HG03060 (cell line): Measurements from ENCODE around the gene PAQR4.

Experiments
- ATAC-seq: cut with Tn5 transposase; IDR thresholded peaks from one replicate; pipeline ENCODE4 v1.9.1; 2021; ENCODE audit warnings: low read depth, moderate number of reproducible peaks; ENCODE audit not compliant: unreplicated experiment

PAQR4 gene

DNA sequence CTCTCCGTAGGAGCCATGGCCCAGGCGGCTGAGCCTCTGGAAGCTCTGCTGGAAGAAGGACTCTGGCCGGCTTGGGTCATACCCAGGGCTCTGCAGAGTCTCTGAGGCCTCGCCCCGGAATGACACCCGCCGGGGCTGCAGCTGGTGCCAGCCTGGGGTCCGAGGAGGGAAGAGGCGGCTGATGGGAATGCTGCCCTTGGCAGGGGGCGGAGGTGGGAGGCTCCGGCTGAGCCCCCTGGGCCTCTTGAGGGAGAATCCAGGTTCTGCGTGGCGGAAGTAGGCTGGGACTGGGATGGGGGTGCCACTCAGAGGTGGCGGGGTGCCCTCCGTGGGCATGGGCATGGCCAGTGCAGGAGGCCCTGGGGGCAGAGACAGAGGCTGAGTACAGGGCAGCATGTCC is 7.5 kb downstream of the PAQR4 start:
- no peak for ATAC-seq

- ATAC-seq, result no peak
These were observed 8.3 kb downstream of the PAQR4 start for GRCh38 chr16:2977440-2977839.

GRCh38 chr16:2979669-2980226 is 10.6 kb downstream of the PAQR4 start:
- ATAC-seq, result no peak

- ATAC-seq, result no peak
These were observed 11.4 kb downstream of the PAQR4 start, which contains the start of gene PKMYT1 for GRCh38 chr16:2980227-2981176. TSS of gene PKMYT1 (minus strand) at chr16:2980446. CDS start at chr16:2979657, 789 bp downstream.

GRCh38 chr16:2981177-2981898 is 12.2 kb downstream of the PAQR4 start:
- ATAC-seq, result no peak

- no peak for ATAC-seq
These were observed 12.7 kb downstream of the PAQR4 start for GRCh38 chr16:2981899-2982250.

DNA sequence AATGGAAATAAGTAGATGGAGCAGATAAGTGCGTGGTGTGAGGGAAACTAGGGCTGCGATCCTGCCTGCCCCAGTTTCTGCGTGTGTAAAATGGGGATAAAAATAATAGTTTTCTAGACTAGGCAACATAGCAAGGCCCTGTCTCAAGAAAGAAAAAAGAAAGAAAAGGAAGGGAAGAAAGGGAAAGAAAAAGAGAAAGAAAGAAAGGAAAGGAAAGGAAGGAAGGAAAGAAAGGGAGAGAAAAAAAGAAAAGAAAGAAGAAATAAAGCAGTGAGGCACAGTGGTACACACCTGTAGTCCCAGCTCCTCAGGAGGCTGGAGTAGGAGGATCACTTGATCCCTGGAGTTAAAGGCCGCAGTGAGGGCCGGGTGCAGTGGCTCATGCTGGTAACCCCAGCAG is 13.3 kb downstream of the PAQR4 start:
- no peak for ATAC-seq

- ATAC-seq, result no peak
These were observed 14.6 kb downstream of the PAQR4 start for GRCh38 chr16:2983706-2984136.

DNA sequence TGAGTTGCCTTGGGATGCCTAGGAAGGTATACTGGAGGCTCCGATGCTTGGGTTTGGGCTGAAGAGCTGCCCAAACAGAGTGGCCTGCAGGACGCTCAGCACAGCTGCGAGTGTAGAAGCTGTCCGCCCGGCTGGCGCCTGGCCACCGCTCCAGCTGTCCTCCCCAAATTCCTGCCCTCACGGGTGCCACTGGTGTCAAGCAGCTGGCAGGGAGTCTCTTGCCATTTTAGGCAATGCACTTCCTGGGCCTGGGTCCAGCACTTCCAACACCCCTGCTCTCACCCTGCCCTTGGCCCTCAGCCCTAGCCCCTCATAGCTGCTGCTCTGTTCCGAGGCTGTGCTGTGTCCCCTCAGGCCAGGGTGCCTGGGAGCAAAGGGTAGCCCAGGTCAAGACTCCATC is 16.3 kb downstream of the PAQR4 start:
- ATAC-seq, result no peak

DNA sequence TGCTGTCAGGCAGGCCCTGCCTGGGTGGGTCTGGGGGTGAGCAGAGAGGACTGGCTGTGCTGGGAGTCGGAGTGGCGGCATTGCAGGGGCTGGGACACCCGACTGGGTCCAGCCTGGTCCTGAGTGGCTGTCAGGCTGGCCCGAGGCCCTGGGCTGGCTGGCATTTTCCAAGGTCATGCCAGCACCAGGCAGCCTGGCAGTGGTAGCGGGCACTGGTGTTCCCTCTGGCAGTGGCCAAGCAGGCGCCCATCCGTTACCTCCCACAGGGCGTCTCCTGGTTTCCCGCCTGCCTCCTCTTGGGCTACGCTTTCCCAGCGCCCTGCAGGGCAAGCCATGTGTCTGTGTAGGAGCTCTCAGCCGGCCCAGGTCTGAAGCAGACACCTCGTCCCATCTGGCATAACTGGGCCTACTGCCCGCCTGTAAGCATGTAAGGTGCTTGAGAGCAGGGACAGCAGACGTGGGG is 16.8 kb downstream of the PAQR4 start:
- ATAC-seq, result no peak

GRCh38 chr16:2986623-2987188 is 17.6 kb downstream of the PAQR4 start:
- no peak for ATAC-seq

GRCh38 chr16:2987286-2987685 is 18.1 kb downstream of the PAQR4 start:
- no peak for ATAC-seq

DNA sequence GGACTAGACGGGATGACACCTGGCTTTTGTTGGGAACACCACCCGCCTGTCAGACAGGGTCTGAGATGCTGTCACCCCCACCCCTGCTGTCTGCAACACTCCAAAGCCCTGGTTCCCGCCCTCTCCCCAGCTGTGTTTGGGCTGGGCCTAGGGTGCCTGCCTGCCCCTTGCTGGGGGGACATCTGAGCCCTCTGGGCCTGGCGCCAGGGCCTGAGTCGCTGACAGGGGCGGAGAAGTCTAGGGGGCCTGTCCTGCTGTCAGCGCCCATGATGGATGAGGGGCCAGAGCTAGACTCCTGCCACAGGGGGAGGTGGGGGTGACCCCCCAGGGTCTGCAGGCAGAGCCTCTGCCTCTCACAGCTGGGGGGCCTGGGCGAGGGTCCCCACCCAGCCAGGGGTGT is 18.7 kb downstream of the PAQR4 start:
- ATAC-seq, result no peak

DNA sequence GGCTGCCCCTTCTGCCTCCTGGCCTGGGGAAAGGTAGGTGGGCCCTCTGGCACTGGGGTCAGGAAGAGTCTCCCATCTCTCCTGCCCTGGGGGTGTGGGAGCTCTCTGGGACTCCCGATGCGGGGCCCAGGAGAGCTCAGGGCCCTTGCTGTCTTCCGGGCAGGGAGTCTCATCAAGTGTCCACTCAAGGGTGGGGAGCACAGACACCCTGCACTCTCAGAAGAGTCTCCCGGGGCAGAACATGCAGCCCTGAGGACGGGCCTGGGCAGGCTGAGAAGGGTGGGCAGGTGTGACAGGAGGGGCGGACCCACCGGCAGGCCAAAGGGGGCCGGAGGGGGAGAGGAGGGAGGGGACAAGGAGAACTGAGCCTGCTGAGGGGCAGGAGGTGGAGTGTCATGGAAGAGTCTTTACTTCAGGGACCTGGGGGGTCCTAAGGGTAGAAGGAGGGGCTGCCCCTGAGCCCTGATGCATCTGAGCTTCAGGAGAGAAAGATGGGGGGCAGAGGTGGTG is 19.5 kb downstream of the PAQR4 start:
- no peak for ATAC-seq

GRCh38 chr16:2990891-2991290 is 21.7 kb downstream of the PAQR4 start:
- ATAC-seq, result no peak

GRCh38 chr16:2991566-2992261 is 22.6 kb downstream of the PAQR4 start:
- ATAC-seq, result no peak

DNA sequence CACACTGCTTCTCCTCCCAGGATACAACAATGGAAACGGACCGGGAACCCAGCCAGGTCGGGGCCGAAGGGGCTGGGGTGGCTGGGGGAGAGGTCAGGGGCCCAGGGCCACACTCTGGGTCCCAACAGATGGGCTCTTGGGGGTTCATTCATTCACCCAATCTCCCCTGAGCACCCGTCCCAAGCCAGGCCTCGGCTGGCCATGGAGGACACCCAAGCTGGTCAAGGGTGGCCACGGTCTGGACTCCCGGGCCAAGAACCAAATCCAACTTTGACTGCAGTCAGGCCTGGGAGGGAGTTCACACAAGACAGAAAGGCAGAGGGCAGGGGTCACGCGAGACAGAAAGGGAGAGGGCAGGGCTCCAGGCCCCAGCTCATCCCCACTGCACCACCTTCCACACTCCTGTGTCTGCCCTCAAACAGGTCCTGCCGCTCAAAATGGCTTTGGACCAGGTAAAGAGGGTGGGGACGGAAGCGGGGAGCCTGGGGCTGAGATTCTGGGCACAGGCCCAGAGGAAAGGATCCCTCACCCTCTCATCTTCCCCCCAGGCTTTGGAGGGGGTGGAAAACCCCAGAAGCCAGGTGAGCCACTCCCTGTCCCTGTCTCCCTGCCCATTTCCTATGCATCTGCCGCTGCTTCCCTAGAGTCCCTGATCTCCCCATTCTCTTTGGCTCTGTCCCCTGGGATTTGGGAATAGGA is 23.4 kb downstream of the PAQR4 start:
- ATAC-seq, result no peak

GRCh38 chr16:2996298-2996697 is 27.1 kb downstream of the PAQR4 start:
- ATAC-seq, result no peak

DNA sequence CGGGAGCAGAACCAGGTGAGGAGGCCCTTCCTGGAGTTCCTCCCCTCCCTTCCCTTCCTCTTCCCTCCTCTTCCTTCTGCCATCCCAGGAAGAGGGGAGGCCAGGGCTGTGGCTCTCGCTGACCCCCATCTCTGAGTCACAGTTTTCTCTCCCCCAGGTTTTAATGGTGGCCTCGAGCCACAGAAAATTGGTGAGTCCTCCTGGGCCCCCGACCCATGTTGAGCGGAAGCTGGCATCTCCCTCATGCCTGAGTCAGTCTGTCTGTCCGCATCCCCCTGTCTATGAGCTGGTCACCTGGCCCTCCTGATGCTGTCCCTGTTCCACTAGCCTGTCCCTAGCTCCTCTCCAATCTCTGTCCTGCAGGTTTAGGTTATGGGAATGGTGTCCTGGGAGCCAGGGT is 30.8 kb downstream of the PAQR4 start:
- ATAC-seq, result no peak

- no peak for ATAC-seq
These were observed 31.4 kb downstream of the PAQR4 start for GRCh38 chr16:3000540-3000939.
